Mesenchymal stem cell (in vitro differentiated cells and primary cell): ENCODE data around the gene TRNP1.

Source experiments
- DNase-seq: peaks from one replicate; pipeline ENCODE4 v3.0.0-alpha.2; 2013
- H2AFZ ChIP-seq: one replicate; pipeline ENCODE4 v1.6.1; 2013; ENCODE audit warnings: low read depth, mild to moderate bottlenecking, control low read depth, inconsistent platforms, low read length, moderate library complexity
- H2AK5ac ChIP-seq: 2 replicates; pipeline ENCODE4 v1.6.1; 2013; ENCODE audit warnings: low read length, moderate library complexity, mild to moderate bottlenecking, inconsistent platforms; ENCODE audit not compliant: severe bottlenecking
- H2BK120ac ChIP-seq: one replicate; pipeline ENCODE4 v1.6.1; 2013; ENCODE audit warnings: low read depth, mild to moderate bottlenecking, inconsistent platforms, low read length, moderate library complexity
- H2BK12ac ChIP-seq, 2 experiments: one replicate each; pipeline ENCODE4 v1.6.1; 2013; ENCODE audit warnings: inconsistent platforms in 2 of 2, low read length in 2 of 2, mild to moderate bottlenecking in 2 of 2, moderate library complexity in 2 of 2, control low read depth in 1 of 2
- H2BK15ac ChIP-seq: one replicate; pipeline ENCODE4 v1.6.1; 2013; ENCODE audit warnings: mild to moderate bottlenecking, low read depth, inconsistent platforms; ENCODE audit not compliant: poor library complexity, severe bottlenecking
- H2BK5ac ChIP-seq: 2 replicates; pipeline ENCODE4 v1.6.1; 2013; ENCODE audit warnings: low read depth, mild to moderate bottlenecking, low read length, control low read depth, inconsistent platforms; ENCODE audit not compliant: poor library complexity, severe bottlenecking
- H3K14ac ChIP-seq, 2 experiments: one replicate each; pipeline ENCODE4 v1.6.1; 2013; ENCODE audit warnings: inconsistent platforms in 2 of 2, low read length in 2 of 2, control low read depth in 1 of 2, mild to moderate bottlenecking in 1 of 2, moderate library complexity in 1 of 2
- H3K18ac ChIP-seq, 2 experiments: one replicate each; pipeline ENCODE4 v1.6.1; 2013; ENCODE audit warnings: inconsistent platforms in 2 of 2, low read length in 2 of 2, control low read depth in 1 of 2, low read depth in 1 of 2, mild to moderate bottlenecking in 1 of 2
- H3K23ac ChIP-seq, 2 experiments: one replicate each; pipeline ENCODE4 v1.6.1; 2013; ENCODE audit warnings: inconsistent platforms in 2 of 2, low read length in 2 of 2, mild to moderate bottlenecking in 2 of 2, moderate library complexity in 2 of 2, control low read depth in 1 of 2
- H3K27ac ChIP-seq: 2 replicates; pipeline ENCODE4 v1.5.1; 2013; ENCODE audit warnings: mild to moderate bottlenecking, moderate library complexity, low read length, control low read depth, inconsistent platforms; ENCODE audit not compliant: poor library complexity, severe bottlenecking
- H3K27me3 ChIP-seq, 2 experiments: 2 replicates each; pipeline versions ENCODE4 v1.6.1 to v1.7.0; 2013; ENCODE audit warnings: low read length in 2 of 2, mild to moderate bottlenecking in 2 of 2, moderate library complexity in 2 of 2, control low read depth in 1 of 2, inconsistent platforms in 1 of 2; ENCODE audit not compliant: control insufficient read depth in 1 of 2, insufficient read depth in 1 of 2
- H3K36me3 ChIP-seq, 2 experiments: 2 replicates each; pipeline versions ENCODE4 v1.6.1 to v1.7.0; 2013; ENCODE audit warnings: low read length in 2 of 2, control low read depth in 1 of 2, inconsistent platforms in 1 of 2, low read depth in 1 of 2, mild to moderate bottlenecking in 1 of 2; ENCODE audit not compliant: insufficient read depth in 2 of 2, control insufficient read depth in 1 of 2
- H3K4ac ChIP-seq, 2 experiments: one replicate each; pipeline ENCODE4 v1.6.1; 2013; ENCODE audit warnings: inconsistent platforms in 2 of 2, low read length in 2 of 2, mild to moderate bottlenecking in 2 of 2, moderate library complexity in 2 of 2, control low read depth in 1 of 2, low read depth in 1 of 2
- H3K4me1 ChIP-seq: 2 replicates; pipeline ENCODE4 v1.6.1; 2013; ENCODE audit warnings: low read depth, low read length, control low read depth; ENCODE audit not compliant: control insufficient read depth, insufficient read depth
- H3K4me2 ChIP-seq: 2 replicates; pipeline ENCODE4 v1.6.1; 2013; ENCODE audit warnings: low read length, mild to moderate bottlenecking, inconsistent platforms; ENCODE audit not compliant: poor library complexity, severe bottlenecking
- H3K4me3 ChIP-seq, 2 experiments: 2 replicates each; pipeline versions ENCODE4 v1.5.1 to v1.7.0; 2013; ENCODE audit warnings: low read length in 2 of 2, mild to moderate bottlenecking in 2 of 2, control low read depth in 1 of 2, low read depth in 1 of 2; ENCODE audit not compliant: insufficient read depth in 1 of 2
- H3K79me1 ChIP-seq: replicated peaks from 2 replicates; pipeline ENCODE4 v1.6.1; 2013; ENCODE audit warnings: mild to moderate bottlenecking, control low read depth, low read length, inconsistent platforms; ENCODE audit not compliant: poor library complexity, severe bottlenecking
- H3K9ac ChIP-seq: 2 replicates; pipeline ENCODE4 v1.7.0; 2013; ENCODE audit warnings: mild to moderate bottlenecking, low read length, moderate library complexity
- H3K9me3 ChIP-seq: 2 replicates; pipeline ENCODE4 v1.7.0; 2013; ENCODE audit warnings: mild to moderate bottlenecking, low read length; ENCODE audit not compliant: control insufficient read depth
- H4K8ac ChIP-seq: one replicate; pipeline ENCODE4 v1.6.1; 2013; ENCODE audit warnings: inconsistent platforms, mild to moderate bottlenecking, low read length, moderate library complexity
- H4K91ac ChIP-seq: one replicate; pipeline ENCODE4 v1.6.1; 2013; ENCODE audit warnings: mild to moderate bottlenecking, low read length, inconsistent platforms
- WGBS: methylation state at CpG from one replicate; pipeline ENCODE4 v1.1.7; 2013; ENCODE audit warnings: mixed read lengths; 5-methylcytosine and 5-hydroxymethylcytosine counted together

TRNP1 gene

GRCh38 chr1:26951216-26951615 is 42.3 kb upstream of the TRNP1 start:
- H4K8ac ChIP-seq: no peak overlapping the region
- H3K18ac ChIP-seq: no peak overlapping the region
- no peak overlapping the region for H2BK120ac ChIP-seq
- H2BK15ac ChIP-seq: no peak overlapping the region
- DNase-seq: no peak
- H3K14ac ChIP-seq: no peak overlapping the region
- no peak overlapping the region for H2BK12ac ChIP-seq
- no peak overlapping the region for H3K4ac ChIP-seq
- H3K4me3 ChIP-seq: no peak overlapping the region
- no peak overlapping the region for H3K27ac ChIP-seq
- H2AK5ac ChIP-seq: no peak overlapping the region
- H2BK5ac ChIP-seq: no peak overlapping the region
- no peak overlapping the region for H4K91ac ChIP-seq
- H3K36me3 ChIP-seq: peaks cover 11 to 18% of the 10 kb centered on the region in 2 experiments
- no peak overlapping the region for H3K9ac ChIP-seq
- peaks cover 5% of the 10 kb centered on the region for H3K4me1 ChIP-seq
- WGBS: 97% methylated on average over 14 of the region's 14 CpGs
- H3K4me2 ChIP-seq: no peak overlapping the region
- H3K23ac ChIP-seq: no peak overlapping the region
- no peaks in the 10 kb centered on the region for H3K27me3 ChIP-seq
- peaks cover 5% of the 10 kb centered on the region for H3K9me3 ChIP-seq
- H3K79me1 ChIP-seq: no peaks in the 10 kb centered on the region
- no peak overlapping the region for H2AFZ ChIP-seq

DNA sequence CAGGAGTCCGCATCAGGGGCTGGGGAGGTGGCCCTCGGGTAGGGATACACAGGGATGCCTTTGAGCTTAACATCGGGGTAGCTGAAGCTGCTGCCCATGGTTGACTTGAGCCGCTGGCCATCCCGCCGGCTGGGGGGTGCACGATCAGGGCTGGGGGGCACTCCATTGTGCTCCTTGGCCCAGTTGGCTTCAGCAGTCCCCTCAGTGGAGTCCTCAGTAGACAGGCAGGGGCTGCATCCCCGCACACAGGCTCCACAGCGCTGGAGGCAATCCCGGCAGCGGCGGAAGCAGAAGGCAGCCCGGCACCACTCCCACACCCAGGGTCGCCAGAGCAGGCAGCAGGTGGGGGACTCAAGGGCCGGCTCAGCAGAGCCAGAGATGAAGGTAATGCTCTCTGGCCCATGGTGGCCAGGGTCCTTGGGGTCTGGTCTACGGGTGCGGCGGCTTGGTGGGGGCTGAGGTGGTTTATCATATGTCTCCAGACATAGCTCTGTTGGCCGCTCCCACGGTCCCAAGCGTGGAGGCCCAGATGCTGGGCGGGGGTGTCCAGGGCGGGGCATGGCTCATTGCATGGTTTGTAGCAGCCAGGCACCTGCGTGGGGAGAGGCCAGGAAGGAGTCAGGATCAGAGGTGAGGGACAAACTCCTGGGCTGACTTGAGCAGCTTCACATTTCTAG is 41.5 kb upstream of the TRNP1 start:
- WGBS: 90% methylated on average over 24 of the region's 24 CpGs
- H2BK12ac ChIP-seq: no peak overlapping the region

GRCh38 chr1:26953374-26953773 is 40.1 kb upstream of the TRNP1 start:
- Histone ChIP-seq H3K4me3 (no peak overlapping the region), H4K91ac (no peak overlapping the region), H3K4me1 (peaks cover 5% of the 10 kb centered on the region), H4K8ac (no peak overlapping the region), H2AK5ac (no peak overlapping the region), H3K14ac (no peak overlapping the region), H2BK12ac (no peak overlapping the region), H3K27me3 (peaks cover 0 to 12% of the 10 kb centered on the region in 2 experiments), H2BK15ac (no peak overlapping the region), H3K23ac (no peak overlapping the region), H2BK120ac (no peak overlapping the region), H2BK5ac (no peak overlapping the region), H3K9ac (no peak overlapping the region), H3K27ac (no peak overlapping the region), H3K36me3 (peaks cover 0 to 10% of the 10 kb centered on the region in 2 experiments), H3K79me1 (no peaks in the 10 kb centered on the region), H3K9me3 (peaks cover 10% of the 10 kb centered on the region), H2AFZ (no peak overlapping the region), H3K4ac (no peak overlapping the region), H3K4me2 (no peak overlapping the region), H3K18ac (no peak overlapping the region)
- WGBS: 93% methylated on average over 5 of the region's 5 CpGs
- DNase-seq: no peak

More for the DNA sequence above, 41.5 kb upstream of the TRNP1 start:
- H3K14ac ChIP-seq: no peak overlapping the region
- no peak overlapping the region for H4K91ac ChIP-seq
- no peak overlapping the region for H3K27ac ChIP-seq
- H3K9ac ChIP-seq: no peak overlapping the region
- H4K8ac ChIP-seq: no peak overlapping the region
- no peak overlapping the region for H3K4me2 ChIP-seq
- H3K4ac ChIP-seq: no peak overlapping the region
- no peak overlapping the region for H2BK120ac ChIP-seq
- H2AFZ ChIP-seq: no peak overlapping the region
- H3K27me3 ChIP-seq: peaks cover 0 to 5% of the 10 kb centered on the region in 2 experiments
- no peak overlapping the region for H3K18ac ChIP-seq
- peaks cover 4 to 13% of the 10 kb centered on the region in 2 experiments for H3K36me3 ChIP-seq
- no peak for DNase-seq
- H2BK5ac ChIP-seq: no peak overlapping the region
- H3K4me3 ChIP-seq: no peak overlapping the region
- peaks cover 10% of the 10 kb centered on the region for H3K9me3 ChIP-seq
- no peak overlapping the region for H2BK15ac ChIP-seq
- H2AK5ac ChIP-seq: no peak overlapping the region
- H3K23ac ChIP-seq: no peak overlapping the region
- peaks cover 5% of the 10 kb centered on the region for H3K4me1 ChIP-seq
- H3K79me1 ChIP-seq: no peaks in the 10 kb centered on the region

DNA sequence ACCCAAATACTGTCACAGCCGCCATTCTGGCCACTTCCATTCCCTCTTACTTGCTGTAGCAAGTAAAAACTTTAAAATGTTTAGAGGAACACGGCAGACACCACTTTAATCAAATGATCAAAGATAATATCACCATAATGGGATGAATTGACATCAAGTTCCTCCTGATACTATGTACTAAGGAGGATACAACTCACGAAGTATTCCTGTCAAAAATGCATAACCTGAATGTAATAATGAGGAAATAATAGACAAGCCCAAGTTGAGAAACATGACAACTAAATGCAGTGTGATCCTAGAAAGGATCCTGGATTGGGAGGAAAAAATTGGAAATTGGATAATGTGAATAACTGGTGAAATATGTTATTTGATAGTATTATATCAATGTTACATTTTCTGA is 37.2 kb upstream of the TRNP1 start:
- Histone ChIP-seq H4K91ac (no peak overlapping the region), H2AK5ac (no peak overlapping the region), H3K9ac (no peak overlapping the region), H3K9me3 (peaks cover 10% of the 10 kb centered on the region), H3K79me1 (no peaks in the 10 kb centered on the region), H3K14ac (no peak overlapping the region), H3K23ac (no peak overlapping the region), H3K27ac (no peak overlapping the region), H3K36me3 (peaks cover 0 to 7% of the 10 kb centered on the region in 2 experiments), H2BK5ac (no peak overlapping the region), H3K4me3 (no peak overlapping the region), H3K27me3 (peaks cover 10 to 40% of the 10 kb centered on the region in 2 experiments), H3K18ac (no peak overlapping the region), H3K4me1 (peaks cover 12% of the 10 kb centered on the region), H2AFZ (no peak overlapping the region), H3K4ac (no peak overlapping the region), H4K8ac (no peak overlapping the region), H3K4me2 (no peak overlapping the region), H2BK15ac (no peak overlapping the region), H2BK12ac (no peak overlapping the region), H2BK120ac (no peak overlapping the region)
- WGBS: 92% methylated on average over 2 of the region's 3 CpGs
- DNase-seq: no peak
